WERI-Rb-1 (cell line): ENCODE measurements around the gene PTPRA.

Experiments
- DNase-seq: peaks from one replicate; pipeline ENCODE4 v3.0.0-alpha.2; 2020
- H3K27ac ChIP-seq: fragments of 250-450 bp; sonication (Bioruptor Pico); 2 replicates; pipeline ENCODE4 v1.5.1; 2020; ENCODE audit warnings: mild to moderate bottlenecking, moderate library complexity
- H3K27me3 ChIP-seq: fragments of 250-450 bp; sonication (Bioruptor Pico); 2 replicates; pipeline ENCODE4 v1.5.1; 2021; ENCODE audit warnings: mild to moderate bottlenecking, low read depth, moderate library complexity; ENCODE audit not compliant: insufficient read depth, severe bottlenecking
- H3K36me3 ChIP-seq: fragments of 250-450 bp; sonication (Bioruptor Pico); 2 replicates; pipeline ENCODE4 v1.5.1; 2020; ENCODE audit warnings: mild to moderate bottlenecking, moderate library complexity
- H3K4me3 ChIP-seq: 2 replicates; pipeline ENCODE4 v1.5.1; 2011; ENCODE audit warnings: low read depth, mild to moderate bottlenecking, control low read depth, low read length
- H3K9me3 ChIP-seq: fragments of 250-450 bp; sonication (Bioruptor Pico); 2 replicates; pipeline ENCODE4 v1.5.1; 2021; ENCODE audit warnings: mild to moderate bottlenecking, moderate library complexity; ENCODE audit not compliant: severe bottlenecking
- CTCF ChIP-seq: IDR thresholded peaks from 2 replicates; pipeline ENCODE4 v1.5.1; 2011; ENCODE audit warnings: low read depth, mild to moderate bottlenecking, control low read depth, inconsistent platforms, low read length

The PTPRA gene

GRCh38 chr20:2838847-2839671 lies 34.2 kb upstream of the PTPRA start:
- H3K27ac ChIP-seq: no peak overlapping the region
- DNase-seq: no peak
- no peak overlapping the region for H3K4me3 ChIP-seq
- H3K9me3 ChIP-seq: no peaks in the 10 kb centered on the region
- peaks cover 27% of the 10 kb centered on the region for H3K36me3 ChIP-seq
- H3K27me3 ChIP-seq: no peaks in the 10 kb centered on the region
- no peak for TF ChIP-seq CTCF

GRCh38 chr20:2839732-2840137 lies 33.5 kb upstream of the PTPRA start:
- Histone ChIP-seq H3K27me3 (no peaks in the 10 kb centered on the region), H3K27ac (no peak overlapping the region; the same call in 1 of the 2 replicates), H3K36me3 (peaks cover 23% of the 10 kb centered on the region), H3K9me3 (no peaks in the 10 kb centered on the region), H3K4me3 (no peak overlapping the region)
- no peak for TF ChIP-seq CTCF
- no peak for DNase-seq

DNA sequence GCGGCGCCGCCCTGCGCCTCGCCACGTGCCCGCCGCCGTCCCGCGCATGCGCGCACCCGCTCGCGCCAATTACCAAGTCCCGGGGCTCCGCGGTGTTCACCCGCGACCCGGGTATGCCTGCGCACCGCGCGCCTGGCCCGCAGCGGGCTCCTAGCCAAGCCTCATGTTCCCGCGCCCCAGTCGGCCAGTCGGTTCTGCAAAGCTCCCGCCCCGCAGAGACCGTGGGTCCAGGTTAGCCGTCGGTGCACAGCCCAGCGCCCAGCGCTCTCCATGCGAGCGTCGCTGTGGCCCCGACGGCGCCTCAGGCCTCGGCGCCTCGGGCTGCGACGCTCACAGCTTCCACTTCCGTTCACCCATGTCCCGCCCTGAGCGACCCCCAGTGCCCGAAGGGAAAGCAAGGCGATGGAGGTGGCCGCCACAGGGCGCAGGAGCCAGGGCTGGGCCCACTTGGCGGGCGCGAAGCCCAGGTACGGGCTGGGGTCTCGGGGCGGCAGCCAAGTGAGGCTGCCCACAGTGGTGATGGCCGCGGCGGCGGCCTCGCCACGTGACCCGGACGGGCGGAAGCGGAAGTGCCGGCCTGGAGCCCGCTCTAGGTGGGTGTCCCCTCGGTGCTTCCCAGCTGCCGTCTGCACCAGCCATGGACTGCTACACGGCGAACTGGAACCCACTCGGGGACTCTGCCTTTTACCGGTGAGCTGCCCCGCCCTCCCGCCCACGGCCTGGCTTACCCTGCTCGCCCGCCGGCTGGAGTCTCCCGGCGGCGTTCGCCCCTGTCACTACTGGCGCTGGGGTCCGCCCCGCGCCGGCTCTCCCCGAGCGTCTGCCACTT lies 32.9 kb upstream of the PTPRA start, which contains the start of the genes PCED1A and VPS16:
Gene PCED1A, minus strand, starts transcription at position 518 of the 829 bp plus-strand sequence. CDS start 743 bp downstream, outside the sequence.
Gene VPS16, plus strand, starts transcription at position 608 of the 829 bp plus-strand sequence. Its CDS starts 30 bp downstream, at position 638.
- H3K36me3 ChIP-seq: peaks cover 20% of the 10 kb centered on the region
- H3K9me3 ChIP-seq: no peaks in the 10 kb centered on the region
- peak within 1 kb of the TSS; percentile 91 for H3K27ac ChIP-seq
- H3K27me3 ChIP-seq: no peaks in the 10 kb centered on the region
- no peak for TF ChIP-seq CTCF
- H3K4me3 ChIP-seq: peak within 1 kb of the TSS; percentile 91
- DNase-seq: peak; percentile 88

GRCh38 chr20:2840967-2841531 lies 32.2 kb upstream of the PTPRA start:
- no peak for TF ChIP-seq CTCF
- no peaks in the 10 kb centered on the region for H3K9me3 ChIP-seq
- peak overlapping the region; percentile 91 for H3K27ac ChIP-seq

DNA sequence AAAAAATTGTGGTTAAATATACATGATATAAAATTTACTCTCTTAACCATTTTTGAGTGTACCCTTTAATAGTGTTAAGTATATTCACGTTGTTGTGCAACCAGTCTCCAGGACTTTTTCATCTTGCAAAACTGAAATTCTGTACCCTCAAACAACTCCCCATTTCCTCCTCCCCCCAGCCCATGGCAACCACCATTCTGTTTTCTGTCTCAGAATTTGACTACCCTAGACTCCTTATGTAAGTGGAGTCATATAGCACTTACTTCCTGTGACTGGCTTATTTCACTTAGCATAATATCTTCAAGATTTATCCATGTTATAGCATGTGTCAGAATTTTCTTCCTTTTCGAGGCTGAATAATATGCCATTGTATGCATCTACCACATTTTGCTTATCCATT lies 27.7 kb upstream of the PTPRA start:
- Histone ChIP-seq H3K27ac (no peak overlapping the region), H3K27me3 (no peaks in the 10 kb centered on the region), H3K9me3 (no peaks in the 10 kb centered on the region), H3K4me3 (no peak overlapping the region), H3K36me3 (no peaks in the 10 kb centered on the region)
- DNase-seq: no peak
- TF ChIP-seq CTCF: no peak

More at GRCh38 chr20:2840967-2841531, 32.2 kb upstream of the PTPRA start:
- Histone ChIP-seq H3K27me3 (no peaks in the 10 kb centered on the region), H3K36me3 (peaks cover 20% of the 10 kb centered on the region), H3K4me3 (peak overlapping the region; percentile 91)
- DNase-seq: peak; percentile 68
